Measurements from ENCODE around the gene DDX49.

GRCh38 chr19:18966307-18966706 is 46.8 kb downstream of the DDX49 start:
- TF ChIP-seq JUND (IDR thresholded peaks at IDR 0.05) (no peak), RAD21 (IDR thresholded peaks at IDR 0.05) (no peak), CTCF (IDR thresholded peaks at IDR 0.05; ENCODE audit: low read depth, low read length, missing input control) (no peak), EGR1 (IDR thresholded peaks at IDR 0.05; ENCODE audit: low read depth in 2 of 2) (no peak), TAF1 (conservative IDR thresholded peaks at IDR 0.05) (no peak), REST (IDR thresholded peaks at IDR 0.05) (no peak), FOXA1 (IDR thresholded peaks at IDR 0.05) (no peak), SP1 (IDR thresholded peaks at IDR 0.05) (no peak)
